ENCODE measurements around the gene SEMA6B. TPM values are rescaled to one million over a fixed set of nuclear protein-coding genes. Genes with fewer than 3 reads are reported as not detected.
"Not testable (repeated sequence)": the region's sequence is repeated elsewhere in the genome, so short reads cannot be mapped to it uniquely, and the experiment has no call there.

The SEMA6B gene
- total RNA-seq, 1 donor from 2014 or later: 15.0 TPM

DNA sequence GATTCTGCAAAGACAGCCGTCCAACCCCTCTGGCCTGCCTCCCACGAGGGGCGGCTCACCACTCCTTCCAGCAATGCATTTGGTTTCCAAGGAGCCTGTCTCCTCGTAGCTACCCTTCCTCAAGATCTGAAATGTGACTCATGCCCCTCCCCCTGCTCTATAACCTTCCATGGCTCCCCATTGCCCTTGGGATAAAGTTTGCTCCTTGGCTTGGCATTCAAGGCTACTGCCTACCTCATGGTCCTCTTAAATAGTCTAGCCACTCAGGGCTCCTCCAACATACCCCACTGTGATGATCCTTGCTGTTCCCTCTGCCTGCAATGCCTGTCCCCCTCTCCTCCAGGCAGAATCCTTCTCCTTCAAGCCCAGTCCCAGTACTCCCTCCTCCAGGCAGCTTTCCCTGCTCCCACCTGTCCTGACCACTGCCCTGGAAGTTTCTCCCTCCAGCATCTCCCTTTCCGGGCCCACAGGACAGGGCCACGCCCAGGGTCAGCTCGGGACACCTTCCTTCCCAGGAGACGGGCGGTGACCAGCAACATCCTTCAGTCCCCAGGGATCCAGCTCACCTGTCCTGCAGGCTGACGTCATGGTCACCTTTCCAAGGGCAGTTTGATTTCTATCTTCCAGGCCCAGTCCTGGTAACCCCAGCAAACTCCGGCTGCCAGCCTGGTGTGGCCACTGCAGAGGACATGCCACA lies 19.2 kb upstream of the SEMA6B start:
- intact Hi-C loops (cut with DNase I): loop anchor here (5.0 kb wide), 1 partner anchor 54 kb away; no protein-coding TSS in a partner anchor
- DNase-seq: no peak
- ATAC-seq (ENCODE audit: poor library complexity): no peak

DNA sequence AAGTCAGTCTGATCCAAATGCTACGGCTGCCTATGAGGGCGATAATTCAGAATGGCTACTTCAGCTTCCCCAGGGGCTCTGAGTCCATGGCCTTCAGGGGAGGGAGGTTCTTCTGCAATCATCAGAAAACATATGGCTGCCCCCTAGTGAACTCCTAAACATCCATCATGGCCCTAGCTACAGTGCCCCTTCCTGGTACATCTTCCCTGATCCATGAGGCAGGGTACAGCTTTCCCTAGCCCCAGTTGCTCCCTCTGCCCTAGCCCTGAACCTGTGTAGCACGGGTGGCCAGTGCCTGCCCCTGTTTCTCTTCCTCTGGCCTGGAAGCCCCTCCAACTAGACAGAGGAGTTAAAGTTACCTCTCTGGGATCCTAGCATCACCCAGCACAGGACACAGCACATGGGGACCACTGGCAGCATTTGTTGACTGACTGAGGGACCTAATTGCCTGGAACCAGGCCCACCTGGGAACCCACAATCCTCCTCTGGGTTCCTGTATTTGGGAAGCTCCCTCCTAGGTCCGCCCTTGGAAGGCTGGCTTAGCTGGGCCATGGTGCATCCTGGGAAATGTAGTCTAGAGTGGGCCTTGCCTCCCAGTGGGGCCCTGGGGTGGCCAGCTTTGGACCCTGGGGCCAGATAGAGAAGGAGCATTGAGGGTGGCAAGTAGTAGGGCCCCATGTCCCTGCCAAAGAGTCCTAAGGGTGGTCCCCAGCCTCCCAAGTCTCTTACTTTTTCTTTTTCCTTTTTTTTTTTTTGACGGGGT lies 17.7 kb upstream of the SEMA6B start:
- ATAC-seq (ENCODE audit: poor library complexity) (no peak), DNase-seq (no peak)
- intact Hi-C loops (cut with DNase I): loop anchor here (5.0 kb wide), 1 partner anchor 55 kb away; no protein-coding TSS in a partner anchor

DNA sequence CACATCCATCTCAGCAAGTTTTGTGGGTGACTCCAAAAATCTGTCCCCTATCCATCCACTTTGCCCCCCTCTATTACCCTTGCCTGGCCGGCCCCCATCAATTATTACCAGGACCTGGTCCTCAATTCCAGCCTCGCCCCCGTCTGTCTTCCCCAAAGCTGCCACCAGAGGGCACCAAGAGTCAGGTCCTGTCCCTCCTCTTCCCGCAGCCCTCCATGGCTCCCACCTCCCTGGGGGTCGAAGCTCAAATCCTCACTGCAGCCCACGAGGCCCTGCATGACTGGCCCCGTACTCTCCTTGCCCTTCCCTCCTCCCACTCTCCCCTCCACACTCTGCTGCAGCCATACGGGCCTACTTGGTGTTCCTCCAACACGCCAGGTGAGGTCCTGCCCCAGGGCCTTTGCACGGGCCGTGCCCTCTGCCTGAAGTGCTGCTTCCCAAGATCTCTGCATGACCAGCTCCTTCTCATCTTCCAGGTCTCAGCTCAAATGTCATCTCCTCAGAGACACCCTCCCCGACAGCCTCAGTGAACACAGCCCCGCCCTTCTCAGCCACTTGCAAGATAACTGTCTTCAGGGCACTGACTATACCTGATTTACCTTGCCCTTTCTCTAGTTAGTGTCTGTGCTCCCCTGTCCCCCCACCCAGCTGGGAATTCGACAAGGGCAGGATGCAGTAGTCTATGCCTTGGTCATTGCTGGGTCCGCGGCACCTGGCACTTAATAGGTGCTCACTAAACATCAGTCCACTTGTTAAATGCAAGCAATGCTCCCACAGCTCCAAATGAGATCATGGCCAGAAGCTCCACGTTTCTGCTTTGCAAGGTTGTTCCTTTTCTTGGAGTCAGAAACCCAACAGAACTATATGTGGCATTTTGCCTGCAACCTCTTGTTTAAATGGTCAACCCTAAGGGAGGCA lies 16.8 kb upstream of the SEMA6B start:
- peak; percentile 83 for DNase-seq
- ATAC-seq (ENCODE audit: poor library complexity): peak; percentile 71
- intact Hi-C loops (cut with DNase I): loop anchor here (5.0 kb wide), 1 partner anchor 56 kb away; no protein-coding TSS in a partner anchor

DNA sequence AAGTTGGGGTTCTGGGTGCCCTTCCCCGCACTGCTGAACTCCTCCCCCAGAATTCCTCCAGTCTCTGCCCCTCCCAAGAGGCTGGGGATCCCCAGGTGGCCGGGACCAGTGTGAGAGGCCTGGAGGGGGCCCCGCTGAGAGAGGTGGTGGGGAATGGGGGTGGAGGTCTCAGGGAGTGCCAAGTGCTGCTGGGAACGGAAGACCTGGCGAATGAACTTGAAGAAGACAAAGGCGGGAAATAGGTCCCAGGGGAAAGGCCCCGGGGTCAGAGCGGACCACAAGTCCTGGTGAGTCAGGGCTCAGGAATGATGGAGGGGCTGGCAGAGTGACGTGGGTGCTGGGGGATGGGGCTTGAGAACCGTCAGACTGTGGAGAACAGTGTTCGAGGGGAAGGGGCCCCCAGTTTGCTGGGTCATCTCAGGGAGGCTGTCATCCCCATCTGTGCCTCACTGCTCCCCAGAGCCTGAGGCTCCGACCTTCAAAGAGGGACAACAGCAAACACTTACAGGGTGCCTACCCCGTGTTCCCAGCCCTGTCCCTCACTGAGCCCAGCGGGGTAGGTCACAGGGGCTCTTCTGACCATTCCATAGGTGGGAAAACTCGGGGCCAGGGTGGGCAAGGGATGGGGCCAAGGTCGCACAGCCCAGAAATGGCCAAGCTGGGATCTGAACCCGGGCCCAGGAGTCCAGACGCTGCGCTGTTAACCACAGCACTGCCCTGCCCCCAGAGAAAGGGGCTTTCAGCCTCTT lies 16.0 kb upstream of the SEMA6B start:
- intact Hi-C loops (cut with DNase I): loop anchor here (5.0 kb wide), 1 partner anchor 57 kb away; no protein-coding TSS in a partner anchor
- ATAC-seq (ENCODE audit: poor library complexity) (peak; percentile 49), DNase-seq (peak; percentile 77)

DNA sequence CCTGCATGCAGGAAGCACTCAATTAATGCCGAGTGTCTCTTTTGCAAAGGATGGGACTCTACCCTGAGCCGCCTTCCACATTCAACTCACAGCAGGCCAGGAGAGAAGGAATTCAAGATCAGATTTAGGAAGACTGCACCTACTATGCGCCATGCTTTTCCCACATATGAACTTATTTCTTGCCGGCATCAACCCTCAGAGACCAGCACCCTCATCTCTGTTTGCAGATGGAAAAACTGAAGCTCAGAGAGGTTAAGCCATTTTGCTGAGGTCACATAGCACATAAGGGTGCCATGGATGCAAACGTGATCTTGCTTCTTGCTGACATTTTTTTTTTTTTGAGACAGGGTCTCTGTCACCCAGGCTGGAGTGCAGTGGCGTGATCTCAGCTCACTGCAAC lies 14.2 kb upstream of the SEMA6B start:
- DNase-seq (no peak), ATAC-seq (ENCODE audit: poor library complexity) (no peak)
- intact Hi-C loops (cut with DNase I): no loop called here

- no peak for DNase-seq
Measured at GRCh38 chr19:4571305-4571917, 11.9 kb upstream of the SEMA6B start.

GRCh38 chr19:4570916-4571304 lies 11.4 kb upstream of the SEMA6B start:
- intact Hi-C loops (cut with DNase I): no loop called here
- DNase-seq (no peak), ATAC-seq (ENCODE audit: poor library complexity) (no peak)

More at GRCh38 chr19:4571305-4571917, 11.9 kb upstream of the SEMA6B start:
- no peak for ATAC-seq (ENCODE audit: poor library complexity)
- intact Hi-C loops (cut with DNase I): no loop called here

DNA sequence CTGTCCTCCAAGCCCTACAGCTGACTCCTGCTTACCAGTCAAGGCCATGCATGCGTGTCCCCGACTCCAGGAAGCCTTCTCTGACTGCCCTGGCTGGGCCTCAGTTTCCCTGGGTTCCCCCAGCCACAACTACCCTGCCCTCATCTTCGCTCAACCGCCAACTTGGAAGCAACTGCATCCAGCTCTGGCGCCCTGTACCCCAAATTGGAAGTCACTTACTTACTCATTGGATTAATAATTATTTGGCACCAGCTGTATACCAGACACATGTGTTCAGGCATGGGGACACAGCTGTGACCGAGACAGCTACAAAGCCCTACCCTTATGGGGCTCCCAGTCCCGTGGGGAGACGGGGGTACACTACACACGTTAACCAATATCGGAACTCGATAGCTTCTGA lies 10.9 kb upstream of the SEMA6B start:
- DNase-seq: no peak
- ATAC-seq (ENCODE audit: poor library complexity): no peak
- intact Hi-C loops (cut with DNase I): no loop called here

- DNase-seq: no peak
- no peak for ATAC-seq (ENCODE audit: poor library complexity)
- intact Hi-C loops (cut with DNase I): no loop called here
Measured at GRCh38 chr19:4568886-4569285, 9.4 kb upstream of the SEMA6B start.

DNA sequence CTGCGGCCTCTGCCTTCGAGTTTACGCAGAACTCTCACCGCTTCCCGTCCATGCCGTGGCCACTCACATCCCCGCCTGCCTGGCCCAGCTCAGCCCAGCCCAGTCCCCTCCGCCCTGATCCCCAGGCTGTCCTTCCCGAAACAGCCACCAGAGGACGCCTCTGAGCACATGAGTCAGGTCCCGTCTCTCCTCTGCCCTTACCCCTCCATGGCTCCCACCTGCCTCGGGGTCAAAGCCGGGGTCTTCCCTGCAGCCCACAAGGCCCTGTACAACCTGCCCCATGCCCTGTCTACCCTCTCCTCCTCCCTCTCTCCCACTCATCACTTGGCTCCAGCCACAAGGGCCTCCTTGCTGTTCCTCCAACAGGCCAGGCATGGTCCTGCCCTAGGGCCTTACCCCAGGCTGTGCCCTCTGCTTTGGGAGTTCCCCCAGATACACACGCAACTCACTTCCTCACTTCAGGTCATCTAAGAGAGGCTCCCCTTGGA lies 8.1 kb upstream of the SEMA6B start:
- DNase-seq (peak; percentile 81), ATAC-seq (ENCODE audit: poor library complexity) (peak; percentile 72)
- intact Hi-C loops (cut with DNase I): no loop called here

GRCh38 chr19:4566402-4567051 lies 7.0 kb upstream of the SEMA6B start:
- intact Hi-C loops (cut with DNase I): no loop called here
- DNase-seq (no peak), ATAC-seq (ENCODE audit: poor library complexity) (no peak)

DNA sequence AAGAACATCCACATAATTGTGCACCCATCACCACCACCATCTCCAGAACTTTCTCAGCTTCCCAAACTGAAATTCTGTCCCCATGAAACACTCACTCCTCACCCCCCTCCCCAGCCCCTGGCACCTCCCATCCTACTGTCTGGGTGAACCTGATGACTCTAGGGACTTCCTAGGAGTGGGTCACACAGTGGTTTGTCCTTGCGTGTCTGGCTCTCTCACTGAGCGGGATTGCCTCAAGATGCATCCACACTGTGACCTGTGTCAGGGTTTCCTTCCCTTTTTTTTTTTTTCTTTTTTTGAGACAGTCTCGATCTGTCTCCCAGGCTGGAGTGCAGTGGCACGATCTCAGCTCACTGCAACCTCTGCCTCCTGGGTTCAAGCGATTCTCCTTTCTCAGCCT lies 4.1 kb upstream of the SEMA6B start:
- DNase-seq; intact Hi-C loops (cut with DNase I); ATAC-seq (ENCODE audit: poor library complexity): not testable (repeated sequence)

DNA sequence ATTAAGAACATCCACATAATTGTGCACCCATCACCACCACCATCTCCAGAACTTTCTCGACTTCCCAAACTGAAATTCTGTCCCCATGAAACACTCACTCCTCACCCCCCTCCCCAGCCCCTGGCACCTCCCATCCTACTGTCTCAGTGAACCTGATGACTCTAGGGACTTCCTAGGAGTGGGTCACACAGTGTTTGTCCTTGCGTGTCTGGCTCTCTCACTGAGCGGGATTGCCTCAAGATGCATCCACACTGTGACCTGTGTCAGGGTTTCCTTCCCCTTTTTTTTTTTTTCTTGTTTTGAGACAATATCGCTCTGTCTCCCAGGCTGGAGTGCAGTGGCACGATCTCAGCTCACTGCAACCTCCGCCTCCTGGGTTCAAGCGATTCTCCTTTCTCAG lies 2.6 kb upstream of the SEMA6B start:
- ATAC-seq (ENCODE audit: poor library complexity); intact Hi-C loops (cut with DNase I); DNase-seq: not testable (repeated sequence)

- DNase-seq (no peak), ATAC-seq (ENCODE audit: poor library complexity) (peak; percentile 30)
- intact Hi-C loops (cut with DNase I): no loop called here
Measured at GRCh38 chr19:4557971-4558941, 1.2 kb downstream of the SEMA6B start.

- intact Hi-C loops (cut with DNase I): no loop called here
- DNase-seq (no peak), ATAC-seq (ENCODE audit: poor library complexity) (no peak)
Measured at GRCh38 chr19:4557144-4557970, 2.1 kb downstream of the SEMA6B start.
